ENCODE data around the gene THEM4. TPM values are rescaled to one million over a fixed set of nuclear protein-coding genes. Genes with fewer than 3 reads are reported as not detected.
"Not testable (repeated sequence)": the region's sequence is repeated elsewhere in the genome, so short reads cannot be mapped to it uniquely, and the experiment has no call there.

Gene THEM4
- total and polyA plus RNA-seq, 7 donors, result 4.9 to 21.9 (median 16.1) TPM

DNA sequence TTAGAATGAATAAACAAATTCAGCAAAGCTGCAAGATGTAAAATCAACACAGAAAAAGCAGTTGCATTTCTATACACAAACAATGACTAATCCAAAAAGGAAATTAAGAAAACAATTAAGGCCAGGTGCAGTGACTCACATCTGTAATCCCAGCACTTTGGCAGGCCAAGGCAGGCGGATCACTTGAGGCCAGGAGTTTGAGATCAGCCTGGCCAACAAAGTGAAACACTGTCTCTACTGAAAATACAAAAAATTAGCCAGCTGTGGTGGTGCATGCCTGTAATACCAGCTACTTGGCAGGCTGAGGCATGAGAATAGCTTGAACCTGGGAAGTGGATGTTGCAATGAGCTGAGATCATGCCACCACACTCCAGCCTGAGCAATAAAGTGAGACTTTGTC, 22.3 kb downstream of the THEM4 start:
- H3K27me3 ChIP-seq, result no peaks in the 10 kb centered on the region
- 67 to 77% methylated on average over 1 of the region's 1 CpG for WGBS, 2 donors
- no peak overlapping the region for H3K27ac ChIP-seq
- intact Hi-C loops (cut with DNase I), result no loop called here
- peaks cover 0 to 39% (median 8%) of the 10 kb centered on the region in 4 donors for H3K36me3 ChIP-seq
- no peak overlapping the region for H3K4me3 ChIP-seq
- H3K4me1 ChIP-seq, result no peaks in the 10 kb centered on the region
- no peak for DNase-seq
- TF ChIP-seq POLR2A (IDR thresholded peaks at IDR 0.05) (no peak), CTCF (IDR thresholded peaks at IDR 0.05) (no peak), POLR2AphosphoS5 (IDR thresholded peaks at IDR 0.05) (no peak), EP300 (IDR thresholded peaks at IDR 0.05) (no peak)
- H3K9me3 ChIP-seq, result no peaks in the 10 kb centered on the region

DNA sequence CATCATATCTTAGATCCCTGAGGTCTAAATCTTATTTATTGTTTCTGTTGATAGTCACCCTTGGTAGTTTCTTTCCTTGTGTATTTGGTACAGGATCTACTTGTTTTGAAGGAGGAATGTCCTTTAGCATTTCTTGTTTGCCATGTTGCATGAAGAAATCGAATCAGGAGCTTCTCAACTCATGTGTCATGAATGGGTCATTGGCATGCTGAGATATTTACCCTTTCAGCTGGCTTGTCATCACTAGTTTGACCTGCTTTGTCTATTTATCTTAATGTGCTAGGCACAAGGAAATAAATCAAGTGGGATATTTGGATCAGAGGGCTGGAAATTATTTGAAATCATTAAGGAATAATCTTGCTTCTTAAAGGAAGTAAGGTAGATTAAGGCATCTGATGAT, 23.8 kb downstream of the THEM4 start:
- Histone ChIP-seq H3K27me3 (no peaks in the 10 kb centered on the region), H3K9me3 (no peaks in the 10 kb centered on the region), H3K4me1 (no peaks in the 10 kb centered on the region), H3K4me3 (no peak overlapping the region), H3K27ac (no peak overlapping the region), H3K36me3 (peaks cover 0 to 30% (median 7%) of the 10 kb centered on the region in 4 donors)
- no peak for TF ChIP-seq POLR2AphosphoS5 (IDR thresholded peaks at IDR 0.05)
- TF ChIP-seq POLR2A (IDR thresholded peaks at IDR 0.05), result no peak
- TF ChIP-seq EP300 (IDR thresholded peaks at IDR 0.05), result no peak
- no peak for TF ChIP-seq CTCF (IDR thresholded peaks at IDR 0.05)
- no peak for DNase-seq
- WGBS, 2 donors, result 86 to 91% methylated on average over 1 of the region's 1 CpG
- intact Hi-C loops (cut with DNase I), result no loop called here

DNA sequence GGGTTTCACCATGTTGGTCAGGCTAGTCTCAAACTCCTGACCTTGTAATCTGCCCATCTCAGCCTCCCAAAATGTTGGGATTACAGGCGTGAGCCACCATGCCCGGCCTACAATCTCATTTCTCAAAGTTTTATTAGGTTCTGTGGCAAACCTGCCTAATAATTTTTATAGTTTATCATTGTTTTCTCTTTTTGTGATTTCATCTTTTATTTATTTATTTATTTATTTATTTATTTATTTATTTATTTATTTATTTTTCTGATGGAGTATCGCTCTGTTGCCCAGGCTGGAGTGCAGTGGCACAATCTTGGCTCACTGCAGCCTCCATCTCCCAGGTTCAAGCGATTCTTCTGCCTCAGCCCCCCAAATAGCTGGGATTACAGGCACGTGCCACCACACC, 24.4 kb downstream of the THEM4 start:
- DNase-seq; H3K9me3 ChIP-seq; H3K27ac ChIP-seq; H3K4me1 ChIP-seq; H3K27me3 ChIP-seq; H3K4me3 ChIP-seq; intact Hi-C loops (cut with DNase I): not testable (repeated sequence)
- peaks cover 0 to 30% (median 7%) of the 10 kb centered on the region in 4 donors for H3K36me3 ChIP-seq
- 95 to 97% methylated on average over 5 of the region's 5 CpGs for WGBS, 2 donors

DNA sequence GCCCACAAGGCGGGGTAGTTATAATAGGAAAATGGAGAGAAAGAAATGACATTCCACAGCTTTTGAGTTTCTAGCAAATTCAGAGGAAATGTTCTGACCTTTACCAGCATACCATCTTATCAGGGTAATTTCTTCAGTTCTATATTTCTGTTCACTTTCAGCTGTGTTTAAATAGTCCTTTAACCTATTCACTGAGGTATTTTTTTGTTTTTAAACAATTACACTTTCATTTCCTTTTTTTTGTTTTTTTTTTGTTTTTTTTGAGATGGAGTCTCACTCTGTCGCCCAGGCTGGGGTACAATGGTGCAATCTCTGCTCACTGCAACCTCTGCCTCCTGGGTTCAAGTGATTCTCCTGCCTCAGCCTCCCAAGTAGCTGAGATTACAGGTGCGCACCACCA, 24.9 kb downstream of the THEM4 start:
- H3K9me3 ChIP-seq; DNase-seq; H3K4me3 ChIP-seq; H3K4me1 ChIP-seq; H3K27ac ChIP-seq; intact Hi-C loops (cut with DNase I); H3K27me3 ChIP-seq: not testable (repeated sequence)
- peaks cover 0 to 29% (median 7%) of the 10 kb centered on the region in 4 donors for H3K36me3 ChIP-seq
- WGBS, 2 donors, result 88 to 94% methylated on average over 3 of the region's 3 CpGs

DNA sequence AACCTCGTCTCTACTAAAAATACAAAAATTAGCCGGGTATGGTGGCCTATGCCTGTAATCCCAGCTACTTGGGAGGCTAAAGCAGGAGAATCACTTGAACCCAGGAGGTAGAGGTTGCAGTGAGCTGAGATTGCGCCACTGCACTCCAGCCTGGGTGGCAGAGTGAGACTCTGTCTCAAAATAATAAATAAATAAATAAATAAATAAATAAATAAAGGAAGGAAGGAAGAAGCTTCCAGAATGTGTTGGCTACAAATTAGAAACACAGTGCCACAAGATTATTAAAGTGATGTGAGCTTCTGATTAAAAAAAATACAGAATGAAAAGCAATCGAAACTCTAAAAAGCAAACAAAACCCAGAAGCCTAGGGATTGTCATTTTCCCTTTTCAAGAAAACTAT, 25.4 kb downstream of the THEM4 start:
- DNase-seq; intact Hi-C loops (cut with DNase I); H3K27me3 ChIP-seq; H3K4me3 ChIP-seq; H3K4me1 ChIP-seq; H3K9me3 ChIP-seq; H3K27ac ChIP-seq: not testable (repeated sequence)
- WGBS, 2 donors, result 87 to 98% methylated on average over 4 of the region's 4 CpGs
- H3K36me3 ChIP-seq, result peaks cover 0 to 26% (median 5%) of the 10 kb centered on the region in 4 donors

DNA sequence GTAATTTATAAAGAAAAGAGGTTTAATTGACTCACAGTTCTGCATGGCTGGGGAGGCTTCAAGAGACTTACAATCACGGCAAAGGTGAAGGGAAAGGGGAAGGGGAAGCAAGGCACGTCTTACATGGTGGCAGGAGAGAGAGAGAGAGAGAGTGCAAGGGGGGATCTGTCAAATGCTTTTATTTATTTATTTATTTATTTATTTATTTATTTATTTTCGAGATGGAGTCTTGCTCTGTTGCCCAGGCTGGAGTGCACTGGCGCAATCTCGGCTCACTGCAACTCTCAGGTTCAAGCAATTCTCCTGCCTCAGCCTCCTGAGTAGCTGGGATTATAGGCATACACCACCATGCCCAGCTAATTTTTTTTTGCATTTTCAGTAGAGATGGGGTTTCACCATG, 26.4 kb downstream of the THEM4 start:
- H3K27me3 ChIP-seq; H3K27ac ChIP-seq; H3K4me1 ChIP-seq; H3K4me3 ChIP-seq; H3K9me3 ChIP-seq; intact Hi-C loops (cut with DNase I); DNase-seq: not testable (repeated sequence)
- H3K36me3 ChIP-seq, result peaks cover 0 to 24% (median 4%) of the 10 kb centered on the region in 4 donors
- 94 to 95% methylated on average over 5 of the region's 5 CpGs for WGBS, 2 donors

- DNase-seq, result no peak
- TF ChIP-seq POLR2AphosphoS5 (IDR thresholded peaks at IDR 0.05) (no peak), EP300 (IDR thresholded peaks at IDR 0.05) (no peak), CTCF (IDR thresholded peaks at IDR 0.05) (no peak), POLR2A (IDR thresholded peaks at IDR 0.05) (no peak)
Measured at GRCh38 chr1:151882466-151882865, 26.8 kb downstream of the THEM4 start.

More at GRCh38 chr1:151882466-151882865, 26.8 kb downstream of the THEM4 start:
- Histone ChIP-seq H3K4me1 (no peaks in the 10 kb centered on the region), H3K27me3 (no peaks in the 10 kb centered on the region), H3K9me3 (no peaks in the 10 kb centered on the region), H3K36me3 (peaks cover 0 to 19% (median 3%) of the 10 kb centered on the region in 4 donors), H3K4me3 (no peak overlapping the region), H3K27ac (no peak overlapping the region)
- WGBS, 2 donors, result 95 to 98% methylated on average over 2 of the region's 2 CpGs
- intact Hi-C loops (cut with DNase I), result no loop called here
